ENCODE data around the gene CRISPLD2.

CRISPLD2 gene

GRCh38 chr16:84907051-84907450 is 87.3 kb downstream of the CRISPLD2 start:
- no peaks in the 10 kb centered on the region for H3K27me3 ChIP-seq (ENCODE audit: control insufficient read depth, insufficient read depth, low read length, poor library complexity, severe bottlenecking)
- no peak overlapping the region for H3K27ac ChIP-seq (ENCODE audit: insufficient read depth, low read depth, low read length, poor library complexity, severe bottlenecking)
- H3K4me3 ChIP-seq (ENCODE audit: insufficient read depth, low read depth, low read length), result no peak overlapping the region
- H3K36me3 ChIP-seq (ENCODE audit: control insufficient read depth, insufficient read depth, low read length), result no peaks in the 10 kb centered on the region
- WGBS, 2 experiments, result 86 to 88% methylated on average over 13 of the region's 13 CpGs
- H3K4me1 ChIP-seq (ENCODE audit: control insufficient read depth, insufficient read depth, low read length), result no peaks in the 10 kb centered on the region
- no peaks in the 10 kb centered on the region for H3K9me3 ChIP-seq (ENCODE audit: control insufficient read depth, low read length)

DNA sequence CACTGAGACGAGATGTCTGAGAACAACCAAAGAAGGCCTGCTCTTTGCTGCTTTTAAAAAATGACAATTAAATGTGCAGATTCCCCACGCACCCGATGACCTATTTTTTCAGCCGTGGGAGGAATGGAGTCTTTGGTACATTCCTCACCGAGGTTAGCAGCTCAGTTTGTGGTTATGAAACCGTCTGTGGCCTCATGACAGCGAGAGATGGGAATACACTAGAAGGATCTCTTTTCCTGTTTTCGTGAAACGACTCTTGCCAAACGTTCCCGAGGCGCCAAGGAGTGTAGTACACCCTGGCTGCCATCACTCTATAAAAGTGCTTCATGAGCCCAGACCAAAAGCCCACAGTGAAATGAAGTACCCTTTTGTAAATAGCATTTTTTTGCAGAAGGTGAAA is 87.8 kb downstream of the CRISPLD2 start:
- H3K4me3 ChIP-seq (ENCODE audit: insufficient read depth, low read depth, low read length), result no peak overlapping the region
- H3K4me1 ChIP-seq (ENCODE audit: control insufficient read depth, insufficient read depth, low read length), result no peaks in the 10 kb centered on the region
- WGBS, 2 experiments, result 95 to 96% methylated on average over 12 of the region's 12 CpGs
- no peaks in the 10 kb centered on the region for H3K27me3 ChIP-seq (ENCODE audit: control insufficient read depth, insufficient read depth, low read length, poor library complexity, severe bottlenecking)
- no peaks in the 10 kb centered on the region for H3K36me3 ChIP-seq (ENCODE audit: control insufficient read depth, insufficient read depth, low read length)
- H3K27ac ChIP-seq (ENCODE audit: insufficient read depth, low read depth, low read length, poor library complexity, severe bottlenecking), result no peak overlapping the region
- H3K9me3 ChIP-seq (ENCODE audit: control insufficient read depth, low read length), result no peaks in the 10 kb centered on the region

- H3K27me3 ChIP-seq (ENCODE audit: control insufficient read depth, insufficient read depth, low read length, poor library complexity, severe bottlenecking), result no peaks in the 10 kb centered on the region
- 85 to 86% methylated on average over 9 of the region's 9 CpGs for WGBS, 2 experiments
These were observed 89.8 kb downstream of the CRISPLD2 start for GRCh38 chr16:84909476-84910085.

DNA sequence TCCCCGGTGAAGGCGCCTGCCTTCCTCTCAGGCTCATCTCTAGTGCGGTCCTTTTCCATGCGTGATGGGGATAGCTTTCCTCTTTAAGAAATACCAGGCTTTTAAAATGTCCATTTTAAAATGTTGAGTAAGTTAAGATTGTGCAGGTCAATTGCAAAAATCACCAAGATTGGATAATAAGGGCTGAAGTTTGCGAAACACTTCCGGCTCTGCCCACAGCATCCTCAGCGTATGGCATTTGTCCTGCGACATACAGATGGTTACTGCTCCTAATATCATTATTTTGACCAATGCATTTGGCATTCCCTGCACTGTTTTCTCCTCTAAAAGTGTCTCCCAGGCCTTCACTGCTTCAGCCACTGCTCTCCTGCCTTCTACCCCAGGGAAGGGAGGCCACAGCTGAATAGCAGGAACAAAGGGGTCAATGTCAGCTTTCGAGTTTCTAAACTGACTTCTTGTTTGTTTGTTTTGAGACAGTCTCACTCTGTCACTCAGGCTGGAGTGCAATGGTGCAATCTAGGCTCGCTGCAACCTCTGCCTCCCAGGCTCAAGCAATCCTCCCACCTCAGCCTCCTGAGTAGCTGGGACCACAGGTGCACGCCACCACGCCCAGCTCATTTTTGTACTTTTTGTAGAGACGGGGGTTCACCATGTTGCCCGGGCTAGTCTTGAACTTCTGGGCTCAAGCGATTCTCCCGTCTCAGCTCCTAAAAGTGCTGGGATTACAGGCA is 91.9 kb downstream of the CRISPLD2 start:
- Histone ChIP-seq H3K36me3 (ENCODE audit: control insufficient read depth, insufficient read depth, low read length) (no peaks in the 10 kb centered on the region), H3K27ac (ENCODE audit: insufficient read depth, low read depth, low read length, poor library complexity, severe bottlenecking) (no peak overlapping the region), H3K4me1 (ENCODE audit: control insufficient read depth, insufficient read depth, low read length) (no peaks in the 10 kb centered on the region), H3K9me3 (ENCODE audit: control insufficient read depth, low read length) (no peaks in the 10 kb centered on the region), H3K27me3 (ENCODE audit: control insufficient read depth, insufficient read depth, low read length, poor library complexity, severe bottlenecking) (no peaks in the 10 kb centered on the region), H3K4me3 (ENCODE audit: insufficient read depth, low read depth, low read length) (no peak overlapping the region)
- 87 to 91% methylated on average over 16 of the region's 16 CpGs for WGBS, 2 experiments

More at GRCh38 chr16:84909476-84910085, 89.8 kb downstream of the CRISPLD2 start:
- H3K4me3 ChIP-seq (ENCODE audit: insufficient read depth, low read depth, low read length), result no peak overlapping the region
- no peaks in the 10 kb centered on the region for H3K36me3 ChIP-seq (ENCODE audit: control insufficient read depth, insufficient read depth, low read length)
- H3K27ac ChIP-seq (ENCODE audit: insufficient read depth, low read depth, low read length, poor library complexity, severe bottlenecking), result no peak overlapping the region
- H3K9me3 ChIP-seq (ENCODE audit: control insufficient read depth, low read length), result no peaks in the 10 kb centered on the region
- no peaks in the 10 kb centered on the region for H3K4me1 ChIP-seq (ENCODE audit: control insufficient read depth, insufficient read depth, low read length)

DNA sequence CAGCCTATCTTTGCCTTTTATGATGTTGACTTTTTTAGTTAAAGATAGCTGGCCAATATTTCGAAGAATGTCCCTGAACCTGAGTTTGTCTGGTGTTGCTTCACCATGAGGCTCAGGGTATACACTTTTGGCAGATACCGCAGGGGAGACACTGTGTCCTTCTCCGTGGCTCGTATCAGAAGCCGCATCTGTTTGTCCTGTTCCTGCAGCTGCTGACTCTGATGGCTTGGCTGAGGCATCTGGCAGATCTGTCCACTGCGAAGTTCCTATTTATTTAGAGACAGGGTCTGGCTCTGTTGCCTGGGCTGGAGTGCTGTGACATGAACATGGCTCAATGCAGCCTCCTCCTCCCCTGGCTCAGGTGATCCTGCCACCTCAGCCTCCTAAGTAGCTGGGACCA is 93.5 kb downstream of the CRISPLD2 start:
- no peaks in the 10 kb centered on the region for H3K27me3 ChIP-seq (ENCODE audit: control insufficient read depth, insufficient read depth, low read length, poor library complexity, severe bottlenecking)
- H3K27ac ChIP-seq (ENCODE audit: insufficient read depth, low read depth, low read length, poor library complexity, severe bottlenecking), result no peak overlapping the region
- WGBS, 2 experiments, result 77% methylated on average over 6 of the region's 6 CpGs
- H3K4me3 ChIP-seq (ENCODE audit: insufficient read depth, low read depth, low read length), result no peak overlapping the region
- H3K36me3 ChIP-seq (ENCODE audit: control insufficient read depth, insufficient read depth, low read length), result no peaks in the 10 kb centered on the region
- H3K9me3 ChIP-seq (ENCODE audit: control insufficient read depth, low read length), result no peaks in the 10 kb centered on the region
- peaks cover 4% of the 10 kb centered on the region for H3K4me1 ChIP-seq (ENCODE audit: control insufficient read depth, insufficient read depth, low read length)

DNA sequence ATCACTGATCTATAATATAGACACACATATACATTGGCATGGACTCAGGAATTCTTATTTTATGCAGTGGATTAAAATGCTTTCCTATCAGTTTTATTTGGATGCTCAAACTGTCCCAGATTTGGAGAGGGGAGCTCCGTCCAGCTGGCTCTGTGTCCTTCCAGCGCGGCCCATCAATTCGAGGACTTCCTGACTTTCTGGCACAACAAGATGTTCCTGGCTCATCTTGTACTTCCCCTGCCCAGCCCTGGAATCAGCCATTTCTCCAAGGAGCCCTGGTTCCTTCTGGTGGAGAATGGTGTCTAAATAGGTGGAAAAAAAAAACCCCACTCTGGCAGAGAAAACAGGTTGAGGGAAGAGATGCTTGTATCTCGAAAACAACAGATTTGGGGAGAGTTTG is 94.5 kb downstream of the CRISPLD2 start:
- no peaks in the 10 kb centered on the region for H3K27me3 ChIP-seq (ENCODE audit: control insufficient read depth, insufficient read depth, low read length, poor library complexity, severe bottlenecking)
- no peaks in the 10 kb centered on the region for H3K9me3 ChIP-seq (ENCODE audit: control insufficient read depth, low read length)
- H3K36me3 ChIP-seq (ENCODE audit: control insufficient read depth, insufficient read depth, low read length), result no peaks in the 10 kb centered on the region
- H3K4me1 ChIP-seq (ENCODE audit: control insufficient read depth, insufficient read depth, low read length), result peaks cover 4% of the 10 kb centered on the region
- 94 to 95% methylated on average over 5 of the region's 5 CpGs for WGBS, 2 experiments
- H3K4me3 ChIP-seq (ENCODE audit: insufficient read depth, low read depth, low read length), result no peak overlapping the region
- H3K27ac ChIP-seq (ENCODE audit: insufficient read depth, low read depth, low read length, poor library complexity, severe bottlenecking), result no peak overlapping the region

- Histone ChIP-seq H3K27me3 (ENCODE audit: control insufficient read depth, insufficient read depth, low read length, poor library complexity, severe bottlenecking) (no peaks in the 10 kb centered on the region), H3K4me1 (ENCODE audit: control insufficient read depth, insufficient read depth, low read length) (peaks cover 4% of the 10 kb centered on the region), H3K27ac (ENCODE audit: insufficient read depth, low read depth, low read length, poor library complexity, severe bottlenecking) (no peak overlapping the region), H3K4me3 (ENCODE audit: insufficient read depth, low read depth, low read length) (no peak overlapping the region), H3K36me3 (ENCODE audit: control insufficient read depth, insufficient read depth, low read length) (no peaks in the 10 kb centered on the region), H3K9me3 (ENCODE audit: control insufficient read depth, low read length) (no peaks in the 10 kb centered on the region)
- WGBS, 2 experiments, result 87 to 90% methylated on average over 9 of the region's 9 CpGs
These were observed 96.4 kb downstream of the CRISPLD2 start for GRCh38 chr16:84916178-84916577.

DNA sequence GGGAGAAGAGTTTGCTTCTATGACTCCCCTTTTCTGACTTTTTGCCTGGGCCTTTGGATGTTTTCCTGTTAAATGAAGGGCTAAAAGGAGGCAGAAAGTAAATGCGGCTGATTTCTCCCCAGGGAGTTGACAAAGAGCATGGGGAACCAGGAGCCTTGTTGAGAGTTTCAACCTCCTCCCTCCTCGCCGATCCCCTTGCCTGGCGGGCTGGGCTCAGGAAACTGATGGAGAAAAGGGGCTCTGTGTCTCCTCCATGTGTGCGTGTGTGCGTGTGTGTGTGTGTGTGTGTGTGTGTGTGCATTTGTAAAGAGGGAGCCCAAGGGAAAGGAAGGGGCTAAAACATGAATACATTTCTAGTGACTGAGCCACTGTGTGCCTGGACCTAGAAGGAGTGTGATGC is 97.1 kb downstream of the CRISPLD2 start:
- no peaks in the 10 kb centered on the region for H3K36me3 ChIP-seq (ENCODE audit: control insufficient read depth, insufficient read depth, low read length)
- WGBS, 2 experiments, result 75 to 77% methylated on average over 6 of the region's 6 CpGs

DNA sequence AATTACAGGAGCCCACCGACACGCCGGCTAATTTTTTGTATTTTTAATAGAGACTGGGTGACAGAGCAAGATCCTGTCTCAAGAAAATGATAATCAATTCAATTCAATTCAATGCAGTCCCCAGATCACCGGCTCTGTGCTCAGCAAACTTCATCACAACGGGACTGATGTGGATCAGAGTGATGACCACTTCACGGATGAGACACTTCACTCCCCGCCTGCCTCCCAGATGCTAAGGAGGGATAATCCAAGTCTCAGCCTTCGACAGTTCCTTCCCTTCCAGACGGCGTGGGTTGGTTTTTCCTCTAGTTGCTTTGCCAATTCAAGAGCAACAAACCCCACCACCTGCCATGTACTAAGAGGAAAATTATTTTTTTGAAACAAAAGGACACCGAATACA is 97.7 kb downstream of the CRISPLD2 start:
- no peaks in the 10 kb centered on the region for H3K9me3 ChIP-seq (ENCODE audit: control insufficient read depth, low read length)
- WGBS, 2 experiments, result 90 to 96% methylated on average over 11 of the region's 11 CpGs
- no peak overlapping the region for H3K4me3 ChIP-seq (ENCODE audit: insufficient read depth, low read depth, low read length)
- no peaks in the 10 kb centered on the region for H3K36me3 ChIP-seq (ENCODE audit: control insufficient read depth, insufficient read depth, low read length)
- no peaks in the 10 kb centered on the region for H3K27me3 ChIP-seq (ENCODE audit: control insufficient read depth, insufficient read depth, low read length, poor library complexity, severe bottlenecking)
- no peak overlapping the region for H3K27ac ChIP-seq (ENCODE audit: insufficient read depth, low read depth, low read length, poor library complexity, severe bottlenecking)
- peaks cover 4% of the 10 kb centered on the region for H3K4me1 ChIP-seq (ENCODE audit: control insufficient read depth, insufficient read depth, low read length)

More for the DNA sequence above, 97.1 kb downstream of the CRISPLD2 start:
- H3K27ac ChIP-seq (ENCODE audit: insufficient read depth, low read depth, low read length, poor library complexity, severe bottlenecking), result no peak overlapping the region
- no peaks in the 10 kb centered on the region for H3K27me3 ChIP-seq (ENCODE audit: control insufficient read depth, insufficient read depth, low read length, poor library complexity, severe bottlenecking)
- no peaks in the 10 kb centered on the region for H3K9me3 ChIP-seq (ENCODE audit: control insufficient read depth, low read length)
- no peak overlapping the region for H3K4me3 ChIP-seq (ENCODE audit: insufficient read depth, low read depth, low read length)
- peaks cover 4% of the 10 kb centered on the region for H3K4me1 ChIP-seq (ENCODE audit: control insufficient read depth, insufficient read depth, low read length)

DNA sequence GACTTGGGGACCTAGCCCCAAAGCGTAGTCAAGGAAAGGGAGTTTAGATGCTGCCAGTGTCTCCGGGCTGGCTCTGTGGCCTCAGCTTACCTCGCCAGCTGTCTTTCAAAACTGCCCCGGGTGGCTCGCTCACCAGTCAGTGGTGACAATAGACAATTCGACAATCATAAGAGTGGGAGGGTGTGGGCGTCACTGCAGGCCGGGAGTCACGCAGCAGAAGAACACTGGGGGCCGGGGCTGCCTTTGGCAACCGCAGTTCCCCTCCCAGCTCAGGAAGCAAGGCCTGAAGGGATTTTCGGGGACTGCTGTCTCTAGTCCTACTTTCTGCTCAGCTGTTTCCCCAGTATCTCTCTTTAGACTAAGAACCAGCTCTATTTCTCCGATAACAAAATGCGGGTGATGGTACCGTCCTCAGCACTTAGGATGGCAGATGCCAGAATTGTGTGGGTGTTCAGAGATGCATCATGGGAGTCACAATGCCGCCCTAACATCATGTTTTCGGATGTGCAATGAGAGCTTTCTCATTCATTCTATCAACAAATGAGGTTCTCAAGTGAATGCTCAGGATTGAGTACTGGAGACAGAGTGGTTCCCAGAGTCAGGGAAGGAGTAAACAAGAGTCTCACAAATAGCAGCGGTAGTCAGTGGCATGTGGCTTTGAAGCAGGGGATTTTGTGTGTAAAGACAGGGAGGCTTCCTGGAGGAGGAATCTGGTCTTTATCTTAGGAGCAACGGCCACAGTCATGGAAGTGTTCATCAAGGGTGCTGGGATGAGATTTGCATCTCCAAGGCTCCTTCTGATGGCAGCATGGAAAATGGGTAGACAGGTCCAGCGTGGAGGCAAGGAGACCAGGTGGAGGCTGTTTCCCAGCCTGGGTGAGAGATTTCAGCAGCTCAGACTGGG is 98.5 kb downstream of the CRISPLD2 start:
- no peak overlapping the region for H3K27ac ChIP-seq (ENCODE audit: insufficient read depth, low read depth, low read length, poor library complexity, severe bottlenecking)
- 84 to 85% methylated on average over 20 of the region's 20 CpGs for WGBS, 2 experiments
- H3K27me3 ChIP-seq (ENCODE audit: control insufficient read depth, insufficient read depth, low read length, poor library complexity, severe bottlenecking), result no peaks in the 10 kb centered on the region

More for the DNA sequence above, 98.5 kb downstream of the CRISPLD2 start:
- peaks cover 11% of the 10 kb centered on the region for H3K4me1 ChIP-seq (ENCODE audit: control insufficient read depth, insufficient read depth, low read length)
- no peaks in the 10 kb centered on the region for H3K9me3 ChIP-seq (ENCODE audit: control insufficient read depth, low read length)
- no peak overlapping the region for H3K4me3 ChIP-seq (ENCODE audit: insufficient read depth, low read depth, low read length)
- H3K36me3 ChIP-seq (ENCODE audit: control insufficient read depth, insufficient read depth, low read length), result no peaks in the 10 kb centered on the region
